Psoas muscle (tissue), 8 donors: ENCODE data around the gene HYDIN. TPM values are rescaled to one million over a fixed set of nuclear protein-coding genes. Genes with fewer than 3 reads are reported as not detected.
A peak's percentile ranks its signal among the peaks of the same experiment; 100 is the strongest.

Experiments
- ATAC-seq, 4 donors: fragments of 200-7000 bp; cut with Tn5 transposase; one replicate each; pipeline ENCODE4 v1.9.1; 2020; ENCODE audit warnings: moderate library complexity in 3 of 4, mild to moderate bottlenecking in 2 of 4
- DNase-seq, 2 donors: peaks; one replicate each; pipeline ENCODE4 v3.0.0-alpha.2; 2020
- H3K27ac ChIP-seq: fragments of 200-600 bp; one replicate; pipeline ENCODE4 v1.8.0; 2022
- H3K27me3 ChIP-seq, 3 donors: fragments of 200-600 bp in 1 of 3; one replicate each; pipeline versions ENCODE4 v1.6.1 to v1.8.0; 2013 to 2022; ENCODE audit warnings: low read length in 2 of 3, mild to moderate bottlenecking in 2 of 3, moderate library complexity in 1 of 3; ENCODE audit not compliant: insufficient read depth in 3 of 3
- H3K36me3 ChIP-seq, 2 donors: fragments of 200-600 bp in 1 of 2; one replicate each; pipeline versions ENCODE4 v1.6.1 to v1.8.0; 2013 to 2022; ENCODE audit warnings: low read depth in 1 of 2, mild to moderate bottlenecking in 1 of 2, moderate library complexity in 1 of 2; ENCODE audit not compliant: insufficient read depth in 1 of 2
- H3K4me1 ChIP-seq: fragments of 200-600 bp; one replicate; pipeline ENCODE4 v1.8.0; 2022
- H3K4me3 ChIP-seq: fragments of 200-600 bp; one replicate; pipeline ENCODE4 v1.8.0; 2022; ENCODE audit warnings: mild to moderate bottlenecking
- H3K9me3 ChIP-seq: fragments of 200-600 bp; one replicate; pipeline ENCODE4 v1.8.0; 2022
- WGBS, 3 donors: extraction: QIAGEN DNeasy Blood & Tissue Kit; methylation state at CpG; one replicate each; pipeline versions ENCODE4 v1.1.6 to v1.1.7; 2013; 5-methylcytosine and 5-hydroxymethylcytosine counted together
- intact Hi-C, 2 donors: fragments of 100-400 bp; cut with DNase I; formaldehyde crosslinking; loops; one replicate each; pipeline versions ENCODE4 v1.11.0 to v1.14.2; 2022
- polyA plus RNA-seq, 3 donors: library from polyadenylated mRNA; stranded (reverse); fragments of 200-250 nt; gene quantifications; one replicate each; pipeline ENCODE4 v1.2.3, GENCODE V29; 2013
- total RNA-seq, 4 donors: library from RNA; stranded (reverse); fragmentation: NEBNext Ultra II Directional in 2 of 4; extraction: Animal tissue kit (Norgen Biotek cat#: 25700) in 2 of 4; gene quantifications; one replicate each; pipeline versions ENCODE4 v1.2.1 to v1.2.4, GENCODE V29; 2021 to 2023
- TF ChIP-seq, protein P1 (sequence below): fragments of 200-600 bp; IDR thresholded peaks from one replicate; pipeline ENCODE4 v1.8.0; 2022; ENCODE audit warnings: antibody characterized with exemption
- donor health status: healthy with polysubstance abuse.
- donor health status: DM: no; HTN: no; CAD: no; lungs with moderate emphysema.
- donor health status: Bipolar disorder and iron deficiency.
- donor health status: healthy.
- donor health status: DM: yes; HTN: yes; CAD: no.
- donor health status: DM: no; HTN: no; CAD: no.
- donor health status: DM: no; HTN: no; CAD: no.
- donor health status: DM: yes; HTN: yes; CAD: no.

The HYDIN gene
- total and polyA plus RNA-seq, 7 donors = 0.16 to 0.85 (median 0.29) TPM; not detected in 3

DNA sequence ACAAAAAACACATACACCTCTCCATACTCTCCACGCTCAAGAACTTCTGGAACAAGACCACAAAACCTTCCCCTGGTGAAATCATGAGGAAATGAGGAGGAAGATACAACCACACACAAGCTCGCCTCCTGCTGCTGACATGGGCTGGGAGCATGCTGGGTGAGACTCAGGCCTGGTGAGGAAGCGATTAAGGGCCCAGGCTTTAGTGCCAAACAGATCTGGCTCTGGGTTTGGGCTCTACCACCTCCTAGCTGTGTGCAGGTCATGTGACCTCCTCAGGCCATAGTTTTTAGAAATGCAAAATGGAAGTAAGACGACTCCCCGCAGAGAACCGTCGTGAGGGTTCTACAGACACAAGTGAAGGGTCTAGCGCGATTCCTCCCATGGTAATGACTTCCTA lies 470.9 kb downstream of the HYDIN start:
- no peak overlapping the region for H3K27ac ChIP-seq
- H3K4me3 ChIP-seq = no peak overlapping the region
- intact Hi-C loops = no loop called here
- TF ChIP-seq, protein P1, sequence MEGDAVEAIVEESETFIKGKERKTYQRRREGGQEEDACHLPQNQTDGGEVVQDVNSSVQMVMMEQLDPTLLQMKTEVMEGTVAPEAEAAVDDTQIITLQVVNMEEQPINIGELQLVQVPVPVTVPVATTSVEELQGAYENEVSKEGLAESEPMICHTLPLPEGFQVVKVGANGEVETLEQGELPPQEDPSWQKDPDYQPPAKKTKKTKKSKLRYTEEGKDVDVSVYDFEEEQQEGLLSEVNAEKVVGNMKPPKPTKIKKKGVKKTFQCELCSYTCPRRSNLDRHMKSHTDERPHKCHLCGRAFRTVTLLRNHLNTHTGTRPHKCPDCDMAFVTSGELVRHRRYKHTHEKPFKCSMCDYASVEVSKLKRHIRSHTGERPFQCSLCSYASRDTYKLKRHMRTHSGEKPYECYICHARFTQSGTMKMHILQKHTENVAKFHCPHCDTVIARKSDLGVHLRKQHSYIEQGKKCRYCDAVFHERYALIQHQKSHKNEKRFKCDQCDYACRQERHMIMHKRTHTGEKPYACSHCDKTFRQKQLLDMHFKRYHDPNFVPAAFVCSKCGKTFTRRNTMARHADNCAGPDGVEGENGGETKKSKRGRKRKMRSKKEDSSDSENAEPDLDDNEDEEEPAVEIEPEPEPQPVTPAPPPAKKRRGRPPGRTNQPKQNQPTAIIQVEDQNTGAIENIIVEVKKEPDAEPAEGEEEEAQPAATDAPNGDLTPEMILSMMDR = no peak
- H3K9me3 ChIP-seq = no peaks in the 10 kb centered on the region
- H3K4me1 ChIP-seq = no peaks in the 10 kb centered on the region
- DNase-seq = no peak
- no peaks in the 10 kb centered on the region for H3K27me3 ChIP-seq
- no peak for ATAC-seq
- H3K36me3 ChIP-seq = peaks cover 0 to 56% of the 10 kb centered on the region in 2 donors
- 93 to 96% (median 94%) methylated on average over 9 of the region's 9 CpGs for WGBS, 3 donors

DNA sequence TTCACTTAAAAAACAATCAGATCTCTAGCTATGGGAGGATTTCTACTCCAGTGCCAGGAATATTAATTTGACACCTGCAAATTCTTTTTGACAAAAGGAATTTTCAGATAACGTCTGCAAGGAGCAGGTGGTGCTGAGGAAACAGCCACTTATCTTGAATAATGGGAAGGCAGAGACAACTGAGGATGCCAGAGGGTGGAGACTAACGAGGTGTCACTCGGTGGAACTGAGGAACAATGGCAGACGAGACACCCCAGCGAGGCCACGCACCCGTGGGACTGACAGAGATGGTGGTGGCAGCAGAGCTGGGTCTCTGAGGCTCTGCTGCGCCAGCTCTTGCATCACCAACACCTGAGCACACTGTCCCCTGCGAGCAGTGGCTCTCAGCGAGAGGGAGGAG lies 471.7 kb downstream of the HYDIN start:
- DNase-seq = peak in 1 of 2 donors; percentile 28
- Histone ChIP-seq H3K4me3 (no peak overlapping the region), H3K9me3 (no peaks in the 10 kb centered on the region), H3K27ac (no peak overlapping the region), H3K27me3 (no peaks in the 10 kb centered on the region), H3K4me1 (peaks cover 3% of the 10 kb centered on the region), H3K36me3 (peaks cover 0 to 56% of the 10 kb centered on the region in 2 donors)
- WGBS, 3 donors = 82 to 89% (median 86%) methylated on average over 10 of the region's 10 CpGs
- TF ChIP-seq, protein P1 = no peak
- ATAC-seq = no peak
- intact Hi-C loops = no loop called here

Other genes with a start within 250 kb of the HYDIN start
- 10 to 100 TPM in 2 of 4 donors, 1 to 10 TPM in 2; 8.4 to 12.8 (median 9.7) TPM for gene CMTR2, start 58.7 kb upstream of the HYDIN start, total RNA-seq
- gene CMTR2, start 58.7 kb upstream of the HYDIN start, polyA plus RNA-seq = 10 to 100 TPM in 1 of 3 donors, 1 to 10 TPM in 2; 4.3 to 15.8 (median 9.1) TPM
- gene CALB2, start 128.0 kb upstream of the HYDIN start, total RNA-seq = under 1 TPM in 2 of 4 donors, not detected in 2; 0.34 to 0.50 TPM
- gene CALB2, start 128.0 kb upstream of the HYDIN start, polyA plus RNA-seq = under 1 TPM; 0.16 to 0.61 (median 0.52) TPM
- not detected for gene TLE7, start 211.3 kb upstream of the HYDIN start, total RNA-seq
- gene TLE7, start 211.3 kb upstream of the HYDIN start, polyA plus RNA-seq = not detected
- gene ZNF23, start 231.5 kb upstream of the HYDIN start, total RNA-seq = 1 to 10 TPM; 3.8 to 7.2 (median 5.4) TPM
- 1 to 10 TPM; 4.8 to 9.3 (median 6.1) TPM for gene ZNF23, start 231.5 kb upstream of the HYDIN start, polyA plus RNA-seq